HS-5 (cell line): Measurements from ENCODE around the gene IP6K3.

ENCODE experiments used
- DNase-seq: peaks from one replicate; pipeline ENCODE4 v3.0.0-alpha.2; 2012; ENCODE audit warnings: low read depth

Gene IP6K3

DNA sequence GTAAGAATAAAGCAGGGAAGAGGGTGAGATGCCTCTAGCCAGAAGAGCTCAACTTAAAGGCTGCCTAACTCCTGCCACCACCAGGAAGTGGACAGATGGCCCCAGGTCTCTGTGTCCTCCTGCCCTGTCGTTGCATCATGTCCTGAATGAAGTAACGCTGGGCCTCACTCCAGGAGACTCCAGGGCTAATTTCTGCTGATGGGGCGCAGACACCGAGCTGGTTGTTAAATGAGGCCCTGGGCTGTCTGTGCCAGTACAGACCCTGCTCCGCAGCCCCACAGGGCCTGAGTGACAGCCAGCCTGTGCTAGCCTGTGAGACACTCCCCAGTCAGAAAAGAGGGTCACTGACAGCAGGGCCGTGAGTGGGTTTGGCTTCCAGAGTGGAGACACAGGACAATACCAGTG, 6.5 kb downstream of the IP6K3 start:
- DNase-seq: no peak

GRCh38 chr6:33739571-33739970, 7.1 kb downstream of the IP6K3 start:
- DNase-seq: no peak

DNA sequence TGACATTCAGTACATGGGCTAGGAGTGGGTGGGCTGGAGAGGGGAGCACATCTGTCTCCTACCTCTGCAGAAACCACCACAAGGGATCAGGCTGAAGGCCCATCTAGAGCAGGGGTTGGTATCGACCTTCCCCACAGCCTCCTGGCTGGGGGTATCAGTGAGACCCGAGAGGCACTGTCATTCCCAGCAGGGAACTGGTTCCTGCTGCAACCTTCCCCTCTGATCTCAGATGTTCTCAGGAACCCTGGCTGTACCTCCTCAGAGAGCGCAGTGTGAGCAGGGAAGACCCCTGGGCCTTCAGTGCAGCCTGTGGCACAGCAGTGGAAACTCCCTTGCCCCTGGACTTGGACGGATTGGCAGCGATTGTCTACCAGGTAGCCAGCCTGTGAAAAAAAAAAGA, 7.8 kb downstream of the IP6K3 start:
- DNase-seq: no peak

GRCh38 chr6:33738153-33738552, 8.6 kb downstream of the IP6K3 start:
- no peak for DNase-seq

DNA sequence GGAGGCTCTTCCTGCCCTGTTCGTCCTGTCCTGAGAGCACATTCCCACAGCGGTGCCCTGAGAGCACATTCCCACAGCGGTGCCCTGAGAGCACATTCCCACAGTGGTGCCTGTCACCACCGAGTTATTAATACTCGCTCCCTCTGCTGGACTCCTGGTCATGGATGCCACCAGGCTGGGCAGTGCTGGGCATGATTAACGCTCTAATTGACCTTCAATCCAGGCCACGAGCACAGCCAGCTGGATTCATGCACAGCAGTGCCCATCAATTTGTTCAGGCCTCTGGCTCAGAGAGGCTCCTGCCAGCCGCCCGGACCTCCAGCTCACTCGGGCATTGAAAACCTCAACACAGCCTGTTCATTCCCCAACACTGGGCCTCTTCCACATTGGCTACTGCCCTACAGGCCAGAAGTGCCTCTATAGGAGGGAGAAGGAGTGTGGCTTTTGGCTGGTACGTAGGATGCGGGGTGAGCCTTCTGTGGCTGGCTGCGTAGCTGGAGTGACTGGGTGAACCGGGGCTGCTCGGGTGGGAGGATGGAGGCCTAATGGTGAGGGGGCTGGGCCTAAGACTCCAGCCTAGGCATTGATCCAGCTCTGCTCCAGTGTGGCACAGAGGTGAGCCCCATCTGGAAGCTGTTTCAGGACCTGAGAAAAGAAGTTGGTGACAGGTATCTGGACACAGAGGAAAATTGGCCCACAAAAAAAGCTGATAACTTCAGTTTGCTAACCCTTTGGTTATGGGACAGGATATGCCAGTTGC, 9.3 kb downstream of the IP6K3 start:
- DNase-seq: no peak

GRCh38 chr6:33735216-33735615, 11.5 kb downstream of the IP6K3 start:
- no peak for DNase-seq

GRCh38 chr6:33733709-33734007, 13.0 kb downstream of the IP6K3 start:
- no peak for DNase-seq

- no peak for DNase-seq
Measured at GRCh38 chr6:33732817-33733708, 13.6 kb downstream of the IP6K3 start.

- no peak for DNase-seq
Measured at GRCh38 chr6:33732385-33732784, 14.3 kb downstream of the IP6K3 start.

DNA sequence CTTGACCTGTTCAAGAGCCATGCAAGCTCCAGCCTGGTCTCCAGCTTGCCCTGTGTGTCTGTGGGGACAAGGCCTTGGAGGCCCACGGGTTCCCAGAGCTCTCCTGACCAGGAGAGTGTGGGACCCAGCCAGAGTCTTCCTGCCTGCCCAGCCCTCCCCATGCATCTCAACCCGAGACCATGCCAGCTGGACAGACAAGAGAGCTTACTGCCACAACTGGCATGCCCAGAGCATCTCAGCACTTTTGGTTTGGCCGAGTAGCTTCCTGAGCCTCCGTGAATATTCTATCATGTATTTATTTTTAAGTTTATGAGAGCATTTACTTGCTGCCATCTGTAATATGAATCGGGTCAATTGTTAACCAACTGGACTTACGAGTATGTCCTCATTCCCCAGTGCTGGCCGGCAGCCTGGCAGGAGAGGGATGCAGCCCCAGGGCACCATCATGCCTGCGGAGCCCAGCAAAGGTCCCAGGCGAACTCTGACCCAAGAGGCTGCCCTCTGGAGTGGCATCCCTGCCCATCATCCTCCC, 14.9 kb downstream of the IP6K3 start:
- DNase-seq: no peak

GRCh38 chr6:33731035-33731434, 15.7 kb downstream of the IP6K3 start:
- DNase-seq: no peak

DNA sequence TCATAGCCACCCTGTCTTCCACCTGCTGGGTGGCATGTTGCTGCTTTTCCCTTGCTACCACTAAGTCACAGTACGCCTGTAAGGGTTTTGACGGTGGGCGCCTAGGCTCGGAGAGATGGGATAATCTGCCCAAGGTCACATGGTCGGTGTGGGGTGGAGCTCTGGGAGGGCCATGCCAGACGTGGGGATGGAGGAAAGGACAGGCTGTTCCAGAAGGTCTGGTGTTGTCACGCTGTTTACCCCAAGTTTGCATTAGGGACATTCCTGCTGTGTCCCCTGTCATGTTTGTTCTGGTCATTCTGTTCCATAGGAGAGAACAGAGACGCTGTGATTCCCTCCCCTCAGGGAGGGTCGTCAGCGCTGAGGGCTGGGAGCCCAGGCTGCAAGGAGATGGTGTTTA, 16.1 kb downstream of the IP6K3 start:
- DNase-seq: no peak

DNA sequence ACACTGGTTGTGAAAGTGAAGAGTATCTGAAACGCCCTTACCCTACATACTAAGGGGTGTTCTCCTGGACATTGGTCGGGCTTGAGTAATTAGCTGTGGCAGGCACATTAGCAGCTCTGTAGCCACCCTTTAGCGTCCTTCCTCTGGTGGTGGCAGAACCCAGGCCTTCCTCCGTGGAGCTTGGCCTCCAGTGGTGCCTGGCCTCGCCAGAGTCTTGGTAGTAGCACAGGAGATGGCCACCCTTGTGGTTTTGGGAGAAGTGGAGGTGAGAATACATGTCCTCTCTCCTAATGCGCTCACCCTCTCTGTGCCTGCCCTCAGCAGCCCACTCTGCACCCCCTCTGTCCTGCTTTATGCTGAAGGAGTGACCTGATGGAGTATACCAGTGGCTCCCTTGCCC, 17.6 kb downstream of the IP6K3 start:
- no peak for DNase-seq

DNA sequence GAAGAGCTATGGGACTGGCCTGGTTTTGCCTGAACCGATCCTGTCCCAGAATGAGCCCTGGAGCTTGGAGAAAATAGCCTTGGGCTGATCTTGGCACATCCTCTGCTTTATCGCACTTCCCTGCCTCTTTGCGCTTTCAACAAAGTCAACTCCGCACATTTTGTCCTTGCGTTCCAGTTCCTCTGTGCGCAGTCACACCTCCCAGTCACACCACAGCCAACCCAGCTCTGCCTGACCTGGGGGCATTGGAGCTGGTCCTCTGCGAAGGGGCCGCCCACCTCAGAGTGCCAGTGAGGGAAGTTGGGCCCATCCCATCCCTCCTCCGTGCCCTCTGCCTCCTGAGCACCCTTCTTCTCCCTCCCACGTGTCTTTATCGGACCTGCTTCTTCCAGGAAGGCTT, 18.3 kb downstream of the IP6K3 start:
- DNase-seq: no peak

DNA sequence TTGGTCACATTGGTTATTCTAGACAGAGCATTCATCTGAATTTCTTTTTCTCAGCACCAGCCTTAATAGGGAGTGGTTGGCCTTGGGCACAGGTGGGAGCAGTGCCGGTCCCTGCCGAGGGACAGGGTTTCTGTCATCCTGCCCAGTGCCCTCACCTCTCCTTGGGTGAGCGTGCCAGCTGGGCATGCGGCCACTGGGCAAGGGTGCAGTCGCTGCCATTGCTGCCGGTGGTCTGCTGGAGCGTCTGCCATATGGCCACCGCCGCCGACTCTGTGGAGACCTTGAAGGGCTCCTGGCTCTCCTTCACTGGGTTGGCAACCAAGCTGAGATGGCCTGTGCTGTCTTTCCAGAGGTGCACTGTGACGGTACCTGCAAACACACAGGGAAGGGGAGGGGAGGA, 18.8 kb downstream of the IP6K3 start:
- DNase-seq: no peak

- DNase-seq: no peak
Measured at GRCh38 chr6:33727126-33727525, 19.6 kb downstream of the IP6K3 start.

- DNase-seq: no peak
Measured at GRCh38 chr6:33726696-33727095, 20.0 kb downstream of the IP6K3 start.

DNA sequence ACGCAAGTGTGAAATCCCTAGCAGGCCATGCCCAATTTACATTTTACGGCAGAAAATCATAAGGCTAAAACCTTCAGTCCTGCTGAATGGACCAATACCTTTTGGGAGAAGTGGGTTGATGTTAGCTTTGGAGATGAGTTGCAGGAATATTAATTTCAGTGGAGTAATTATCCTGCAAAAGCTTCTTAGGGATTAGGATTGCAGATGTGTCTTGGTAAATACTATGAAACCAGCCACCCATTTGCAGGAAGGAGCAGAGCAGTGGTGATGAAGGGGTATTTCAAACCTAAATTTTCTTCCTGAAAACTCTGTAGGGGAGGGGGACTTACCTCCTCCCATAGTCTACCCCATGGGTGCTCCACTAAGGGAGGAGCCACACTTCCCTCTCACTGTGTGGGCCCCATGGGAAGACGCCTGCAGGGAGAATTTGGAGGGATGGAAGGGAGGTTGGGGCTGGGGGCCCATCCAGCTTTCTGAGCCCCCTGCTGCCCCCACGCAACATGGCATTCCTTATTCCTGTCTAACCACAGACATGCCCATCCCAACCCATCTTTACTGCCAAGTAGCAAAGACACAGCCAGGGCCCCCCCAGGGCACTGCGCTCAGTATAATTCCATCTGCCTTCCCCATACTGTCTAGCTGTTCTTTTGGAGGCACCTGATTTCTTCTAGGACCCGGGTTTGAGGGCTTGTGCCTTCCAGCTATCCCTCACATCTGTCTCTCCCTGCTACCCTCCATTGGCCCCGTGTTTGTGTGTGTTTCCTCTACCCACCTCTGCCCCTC, 20.6 kb downstream of the IP6K3 start:
- no peak for DNase-seq

- DNase-seq: no peak
Measured at GRCh38 chr6:33725222-33725621, 21.5 kb downstream of the IP6K3 start.

DNA sequence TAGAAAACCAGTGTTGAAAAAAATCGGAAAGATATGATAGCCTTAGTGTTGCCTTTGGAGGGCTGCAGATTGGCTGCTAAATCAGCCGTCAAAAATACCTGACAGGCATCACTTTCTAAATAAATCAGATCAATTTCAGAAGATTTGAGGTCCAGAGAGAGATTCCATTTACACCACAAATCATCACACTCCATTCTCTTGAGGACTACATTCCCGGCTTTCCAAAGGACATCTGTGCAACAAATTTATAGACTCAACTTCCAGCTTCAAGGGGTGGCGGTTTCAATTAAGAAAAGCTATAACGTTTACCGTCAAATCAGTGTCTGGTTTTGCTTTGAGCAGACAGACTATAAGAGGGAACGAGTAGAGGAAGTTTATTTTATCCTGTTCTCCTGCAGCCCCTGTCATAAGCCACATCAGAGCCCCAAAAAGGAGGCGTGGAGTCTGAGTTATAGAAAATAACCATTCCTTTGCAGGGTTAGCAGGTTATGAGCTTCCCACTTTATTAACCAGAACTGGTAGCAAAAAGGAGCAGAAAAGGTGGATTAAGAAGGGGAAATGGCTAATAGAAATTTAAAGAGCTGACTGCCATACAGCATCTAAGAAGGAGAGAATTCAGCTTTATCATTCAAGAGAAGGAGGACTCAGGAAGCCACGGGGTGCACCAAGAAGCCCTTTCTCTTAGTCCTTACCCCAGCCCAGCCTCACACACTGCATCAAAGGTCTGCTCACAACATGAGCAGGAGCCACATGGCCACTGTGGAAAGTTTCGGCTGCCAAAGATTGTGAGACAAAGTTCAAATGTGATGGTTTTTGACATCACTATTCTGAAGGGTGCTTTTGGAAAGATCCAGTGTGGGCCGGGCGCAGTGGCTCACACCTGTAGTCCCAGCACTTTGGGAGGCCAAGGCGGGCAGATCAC, 22.3 kb downstream of the IP6K3 start:
- no peak for DNase-seq

- DNase-seq: no peak
Measured at GRCh38 chr6:33723371-33724085, 23.2 kb downstream of the IP6K3 start.
